ENCODE results near the gene PPP1R10. TPM values are rescaled to one million over a fixed set of nuclear protein-coding genes. Genes with fewer than 3 reads are reported as not detected.

Gene PPP1R10
- total RNA-seq, 2 experiments from 2014 or later, result 47.1 to 49.1 TPM

DNA sequence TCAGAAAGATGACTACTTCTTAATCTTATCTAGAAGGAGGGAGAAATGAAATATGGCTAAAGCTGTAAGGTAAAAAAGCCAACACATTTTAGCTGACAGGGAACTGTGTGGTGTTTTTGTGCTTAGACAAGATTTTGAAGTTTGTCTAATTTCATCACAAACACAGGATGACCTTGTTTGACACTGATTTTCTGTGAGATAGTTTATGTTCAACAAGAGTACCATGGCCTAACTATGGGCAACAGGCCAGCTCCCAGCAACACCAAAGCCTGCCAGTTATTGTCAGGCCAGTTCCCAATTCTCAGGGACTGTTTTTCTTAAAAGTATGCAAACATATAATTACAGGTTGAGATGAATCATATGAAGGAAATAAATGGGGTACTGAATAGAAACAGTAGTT is 51.3 kb downstream of the PPP1R10 start:
- DNase-seq, result no peak
- Mint-ChIP-seq H3K27ac (no peak overlapping the region), H3K27me3 (ENCODE audit: low read depth) (no peaks in the 10 kb centered on the region), H3K9me3 (no peaks in the 10 kb centered on the region), H3K4me3 (no peak overlapping the region), H3K4me1 (ENCODE audit: low read depth) (peaks cover 45% of the 10 kb centered on the region), H3K36me3 (ENCODE audit: low read depth) (peaks cover 24% of the 10 kb centered on the region)
- intact Hi-C loops (cut with micrococcal nuclease), result no loop called here
- CTCF ChIA-PET, result interaction anchor here (0.7 to 1.7 kb wide), 3 partner anchors 23 to 79 kb away, joined by 3 to 6 read pairs (median 3); no protein-coding TSS in a partner anchor

DNA sequence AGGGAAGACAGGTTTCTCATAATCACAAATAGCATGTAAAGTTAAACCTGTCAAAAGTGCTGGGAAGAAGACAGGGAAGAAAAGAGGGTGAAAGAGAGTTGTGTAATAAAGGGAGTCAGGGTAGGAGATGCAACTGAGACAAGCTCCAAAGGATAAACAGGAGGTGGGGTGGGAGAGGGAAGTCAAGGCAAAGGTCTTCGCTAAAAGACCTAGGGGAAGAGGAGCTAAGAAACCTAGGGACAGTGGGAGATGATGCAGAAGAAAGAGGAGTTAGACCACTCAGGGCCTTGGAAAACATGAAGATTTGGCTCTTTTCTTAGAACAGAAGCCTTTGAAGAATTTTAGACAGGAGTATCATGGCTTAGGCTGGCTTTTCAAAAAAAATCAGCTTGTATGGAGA is 52.9 kb downstream of the PPP1R10 start:
- Mint-ChIP-seq H3K36me3 (ENCODE audit: low read depth) (peaks cover 29% of the 10 kb centered on the region), H3K4me1 (ENCODE audit: low read depth) (peaks cover 37% of the 10 kb centered on the region)

DNA sequence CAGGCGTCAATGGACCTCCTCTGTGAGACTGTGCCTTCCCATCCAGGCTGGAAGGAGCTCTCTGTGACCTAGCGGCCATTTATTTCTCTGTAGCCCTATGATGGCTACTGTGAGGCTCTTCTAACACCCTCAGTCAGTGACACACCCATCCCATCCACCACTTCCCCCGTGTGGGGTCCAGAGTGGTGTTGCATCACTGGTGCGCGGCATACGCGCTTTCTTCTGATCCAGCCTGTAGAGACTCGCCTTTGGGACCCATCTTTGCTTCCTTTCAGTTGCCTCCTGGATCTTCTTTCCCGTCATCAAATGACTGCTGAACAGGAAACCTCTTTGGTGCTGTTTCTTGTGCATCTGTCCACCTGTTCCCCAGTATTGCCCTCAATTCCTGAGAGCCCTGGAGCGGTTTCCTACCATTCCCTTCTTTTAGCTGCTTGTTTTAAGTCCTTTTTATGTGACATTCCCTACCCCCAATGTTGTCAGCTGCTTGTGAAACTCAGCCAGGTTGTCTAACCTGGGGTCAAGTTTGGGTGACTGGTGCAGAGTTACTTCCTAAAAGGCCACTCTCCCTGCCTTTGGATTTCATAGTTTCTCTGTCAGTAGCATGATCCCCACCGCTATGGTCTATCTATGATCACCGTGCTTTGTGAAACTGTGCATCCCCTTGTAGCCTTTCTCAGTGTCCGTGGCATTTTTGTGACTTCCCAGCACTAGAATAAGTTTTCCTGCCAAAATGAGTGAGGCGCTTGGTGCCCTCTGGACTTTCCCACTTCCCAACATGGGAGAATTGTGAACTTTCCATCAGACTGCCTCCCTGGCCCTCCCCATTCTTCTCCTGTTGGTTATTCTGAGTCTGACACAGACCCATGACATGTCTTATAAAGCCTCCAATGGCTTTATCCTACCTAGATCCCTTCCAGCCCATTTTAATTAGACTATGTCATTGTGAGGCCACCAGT is 54.3 kb downstream of the PPP1R10 start:
- DNase-seq, result no peak
- Mint-ChIP-seq H3K4me3 (no peak overlapping the region), H3K27ac (no peak overlapping the region), H3K4me1 (ENCODE audit: low read depth) (peaks cover 40% of the 10 kb centered on the region), H3K9me3 (no peaks in the 10 kb centered on the region), H3K36me3 (ENCODE audit: low read depth) (peaks cover 32% of the 10 kb centered on the region), H3K27me3 (ENCODE audit: low read depth) (no peaks in the 10 kb centered on the region)
- intact Hi-C loops (cut with micrococcal nuclease), result no loop called here
- CTCF ChIA-PET, result interaction anchor here (0.8 to 1.6 kb wide), 2 partner anchors 18 to 30 kb away, joined by 4 to 6 read pairs; no protein-coding TSS in a partner anchor

More for the DNA sequence above, 52.9 kb downstream of the PPP1R10 start:
- Mint-ChIP-seq H3K27ac (no peak overlapping the region), H3K4me3 (no peak overlapping the region), H3K27me3 (ENCODE audit: low read depth) (no peaks in the 10 kb centered on the region), H3K9me3 (no peaks in the 10 kb centered on the region)
- CTCF ChIA-PET, result interaction anchor here (0.8 to 1.6 kb wide), 2 partner anchors 20 to 32 kb away, joined by 4 to 6 read pairs; no protein-coding TSS in a partner anchor
- intact Hi-C loops (cut with micrococcal nuclease), result no loop called here
- DNase-seq, result no peak

DNA sequence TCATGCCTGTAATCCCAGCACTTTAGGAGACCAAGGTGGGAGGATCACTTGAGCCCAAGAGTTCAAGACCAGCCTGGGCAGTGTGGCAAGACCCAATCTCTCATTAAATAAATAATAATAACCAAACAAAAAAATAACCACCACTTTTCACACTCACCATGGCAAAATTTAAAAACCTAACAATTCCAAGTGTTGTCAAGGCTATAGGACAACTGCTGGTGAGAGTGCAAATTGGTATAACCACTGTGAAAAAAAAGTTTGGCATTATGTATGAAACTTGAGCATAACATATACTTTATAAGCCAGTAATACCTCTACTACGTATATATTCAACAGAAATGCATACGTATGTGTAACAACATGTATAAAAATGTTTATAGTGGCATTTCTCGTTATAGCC is 56.1 kb downstream of the PPP1R10 start:
- Mint-ChIP-seq H3K27ac (no peak overlapping the region), H3K9me3 (no peaks in the 10 kb centered on the region), H3K4me1 (ENCODE audit: low read depth) (peaks cover 35% of the 10 kb centered on the region), H3K4me3 (no peak overlapping the region), H3K36me3 (ENCODE audit: low read depth) (peaks cover 43% of the 10 kb centered on the region), H3K27me3 (ENCODE audit: low read depth) (no peaks in the 10 kb centered on the region)
- CTCF ChIA-PET, result no interaction called here
- intact Hi-C loops (cut with micrococcal nuclease), result no loop called here
- DNase-seq, result no peak

DNA sequence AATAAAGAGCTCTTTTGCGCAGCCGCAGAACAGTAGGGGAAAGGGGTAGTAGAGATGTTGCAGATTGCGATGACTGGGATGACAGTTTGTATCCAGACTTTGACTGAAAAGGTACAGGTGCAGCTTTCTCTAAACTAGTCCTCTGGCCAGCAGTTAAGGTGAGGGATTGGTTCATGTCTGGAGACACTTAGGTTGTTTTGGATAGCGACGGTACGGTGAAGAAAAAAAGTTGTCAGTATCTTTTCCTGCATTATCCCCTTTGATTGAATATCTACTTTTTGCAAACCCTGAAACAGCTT is 59.4 kb downstream of the PPP1R10 start:
- H3K4me1 Mint-ChIP-seq (ENCODE audit: low read depth), result peaks cover 41% of the 10 kb centered on the region
- no peaks in the 10 kb centered on the region for H3K27me3 Mint-ChIP-seq (ENCODE audit: low read depth)
- H3K27ac Mint-ChIP-seq, result peak overlapping the region; percentile 100
- peak overlapping the region; percentile 99 for H3K4me3 Mint-ChIP-seq
- CTCF ChIA-PET, result interaction anchor here (0.7 to 1.8 kb wide), 10 partner anchors 9 to 104 kb away, joined by 3 to 7 read pairs (median 4); no protein-coding TSS in a partner anchor
- intact Hi-C loops (cut with micrococcal nuclease), result loop anchor here (1.0 to 10.0 kb wide), 8 partner anchors 29 to 493 kb away; partner anchors contain the start of genes POLR1H, PPP1R11, RPP21 and TRIM26
- H3K9me3 Mint-ChIP-seq, result no peaks in the 10 kb centered on the region
- H3K36me3 Mint-ChIP-seq (ENCODE audit: low read depth), result peaks cover 41% of the 10 kb centered on the region
- DNase-seq, result peak; percentile 80

DNA sequence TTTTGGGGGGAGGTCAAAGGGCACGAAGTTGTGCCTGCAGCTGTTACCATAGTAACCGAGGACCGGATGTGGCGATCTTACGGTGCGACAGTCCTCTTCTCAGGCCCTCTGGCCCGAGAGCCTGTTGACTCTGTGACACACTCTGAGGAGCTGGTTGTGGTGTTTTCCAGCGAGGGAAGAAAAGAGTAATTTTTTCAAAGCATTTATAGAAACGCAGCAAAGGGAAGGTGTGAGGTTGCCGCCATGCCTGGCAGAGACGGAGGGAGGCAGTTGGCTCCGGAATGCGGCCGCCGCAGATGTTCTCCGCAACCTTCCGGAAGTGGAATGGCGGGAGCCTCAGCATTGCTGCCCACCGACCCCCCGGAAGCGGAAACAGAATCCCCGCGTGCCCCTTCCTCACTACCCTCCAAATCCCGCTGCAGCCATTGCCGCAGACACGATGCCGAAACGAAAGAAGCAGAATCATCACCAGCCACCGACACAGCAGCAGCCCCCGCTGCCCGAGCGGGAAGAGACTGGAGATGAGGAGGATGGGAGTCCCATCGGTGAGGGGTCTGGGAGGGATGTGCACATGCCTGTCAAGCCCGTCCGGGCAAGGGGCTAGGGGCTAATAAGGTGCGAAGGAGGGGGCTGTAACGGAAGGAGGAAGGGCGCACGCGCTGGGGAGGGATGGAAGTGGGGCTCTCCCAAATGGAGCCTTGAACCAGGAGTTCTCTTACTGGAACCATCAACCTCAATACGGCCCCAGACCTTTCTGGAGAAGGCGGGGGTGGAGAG is 59.9 kb downstream of the PPP1R10 start, which contains the start of gene PRR3:
TSS of gene PRR3 (plus strand) at position 390 of the 777 bp plus-strand sequence. CDS start at position 440, 50 bp downstream.
- Mint-ChIP-seq H3K27ac (peak within 1 kb of the TSS; percentile 100), H3K4me1 (ENCODE audit: low read depth) (peaks cover 38% of the 10 kb centered on the region), H3K4me3 (peak within 1 kb of the TSS; percentile 99), H3K36me3 (ENCODE audit: low read depth) (peaks cover 40% of the 10 kb centered on the region), H3K27me3 (ENCODE audit: low read depth) (no peaks in the 10 kb centered on the region), H3K9me3 (no peaks in the 10 kb centered on the region)
- DNase-seq, result peak; percentile 93
- CTCF ChIA-PET, result interaction anchor here (0.7 to 6.3 kb wide), 11 partner anchors 10 to 103 kb away, joined by 3 to 70 read pairs (median 4); no protein-coding TSS in a partner anchor
- intact Hi-C loops (cut with micrococcal nuclease), result loop anchor here (1.0 to 10.0 kb wide), 14 partner anchors 14 to 492 kb away; partner anchors contain the start of genes ABCF1, HLA-E, MDC1 and MRPS18B

DNA sequence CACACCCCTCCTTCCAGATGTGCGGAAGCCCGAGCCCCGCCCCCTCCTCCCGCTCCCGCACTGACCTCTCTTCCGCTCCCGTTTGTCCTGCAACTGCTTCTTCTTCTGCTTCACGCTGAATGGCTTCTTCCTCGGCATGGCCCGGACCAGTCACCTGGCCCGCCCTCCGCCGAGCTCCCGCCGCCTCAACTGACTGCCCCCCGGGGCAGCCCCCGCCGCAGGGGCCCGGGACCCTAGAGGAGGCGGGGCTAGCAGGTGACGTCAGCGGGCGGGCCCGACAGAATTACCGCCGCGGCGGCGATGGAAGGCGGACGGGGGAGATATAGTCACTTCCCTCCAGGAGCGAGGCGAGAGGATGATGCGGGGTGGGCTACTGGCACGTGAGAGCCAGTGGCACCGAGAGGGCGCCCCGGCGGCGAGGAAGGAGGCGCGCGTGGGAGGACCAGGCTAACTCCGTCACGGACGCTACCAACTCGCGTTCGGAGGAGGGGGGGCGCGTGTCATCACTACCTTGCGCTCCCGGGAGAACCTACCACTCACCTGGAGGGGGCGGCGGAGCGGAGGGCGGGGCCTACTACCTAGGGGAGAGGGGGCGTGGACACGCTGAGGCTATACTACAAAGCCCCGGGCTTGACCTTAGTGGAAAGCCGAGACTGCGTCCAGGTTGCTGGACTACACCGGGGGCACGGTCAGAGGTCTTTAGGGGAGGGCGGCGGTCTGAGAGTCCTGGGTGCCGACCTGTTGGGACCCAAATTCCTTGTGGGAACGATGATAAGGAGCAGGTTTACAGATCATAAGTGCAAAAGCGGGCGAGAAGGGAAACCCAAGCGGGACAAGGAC is 60.8 kb downstream of the PPP1R10 start, which contains the start of gene GNL1:
TSS of gene GNL1 (minus strand) at position 424 of the 840 bp plus-strand sequence. CDS start at position 138, 286 bp downstream.
- H3K4me3 Mint-ChIP-seq, result peak within 1 kb of the TSS; percentile 99
- peak; percentile 100 for DNase-seq
- peaks cover 38% of the 10 kb centered on the region for H3K4me1 Mint-ChIP-seq (ENCODE audit: low read depth)
- no peaks in the 10 kb centered on the region for H3K9me3 Mint-ChIP-seq
- CTCF ChIA-PET, result interaction anchor here (0.6 to 6.3 kb wide), 5 partner anchors 13 to 103 kb away, joined by 3 to 70 read pairs (median 4); no protein-coding TSS in a partner anchor
- peaks cover 38% of the 10 kb centered on the region for H3K36me3 Mint-ChIP-seq (ENCODE audit: low read depth)
- intact Hi-C loops (cut with micrococcal nuclease), result loop anchor here (1.0 to 10.0 kb wide), 13 partner anchors 15 to 491 kb away; partner anchors contain the start of genes ABCF1, HLA-E, MDC1 and MRPS18B
- peak within 1 kb of the TSS; percentile 100 for H3K27ac Mint-ChIP-seq
- no peaks in the 10 kb centered on the region for H3K27me3 Mint-ChIP-seq (ENCODE audit: low read depth)

DNA sequence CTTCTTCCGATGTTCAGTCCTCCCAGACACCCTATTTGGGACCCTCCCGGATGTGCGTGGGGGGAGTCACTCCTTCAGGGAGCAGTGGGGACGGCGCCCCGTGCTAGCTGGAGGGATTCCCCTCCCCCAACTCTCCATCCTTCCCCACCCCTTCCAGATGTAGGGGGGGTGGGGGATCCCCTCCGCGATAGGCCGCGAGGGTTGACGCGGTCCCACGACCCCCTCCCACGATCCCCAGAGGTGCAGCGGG is 61.3 kb downstream of the PPP1R10 start:
- H3K4me3 Mint-ChIP-seq, result peak overlapping the region; percentile 99
- CTCF ChIA-PET, result interaction anchor here (1.7 to 6.3 kb wide), 3 partner anchors 13 to 72 kb away, joined by 4 to 70 read pairs (median 36); no protein-coding TSS in a partner anchor
- peaks cover 38% of the 10 kb centered on the region for H3K4me1 Mint-ChIP-seq (ENCODE audit: low read depth)
- intact Hi-C loops (cut with micrococcal nuclease), result loop anchor here (1.0 to 10.0 kb wide), 13 partner anchors 16 to 491 kb away; partner anchors contain the start of genes ABCF1, HLA-E, MDC1 and MRPS18B
- peak overlapping the region; percentile 100 for H3K27ac Mint-ChIP-seq
- no peak for DNase-seq
- H3K9me3 Mint-ChIP-seq, result no peaks in the 10 kb centered on the region
- no peaks in the 10 kb centered on the region for H3K27me3 Mint-ChIP-seq (ENCODE audit: low read depth)
- peaks cover 43% of the 10 kb centered on the region for H3K36me3 Mint-ChIP-seq (ENCODE audit: low read depth)

DNA sequence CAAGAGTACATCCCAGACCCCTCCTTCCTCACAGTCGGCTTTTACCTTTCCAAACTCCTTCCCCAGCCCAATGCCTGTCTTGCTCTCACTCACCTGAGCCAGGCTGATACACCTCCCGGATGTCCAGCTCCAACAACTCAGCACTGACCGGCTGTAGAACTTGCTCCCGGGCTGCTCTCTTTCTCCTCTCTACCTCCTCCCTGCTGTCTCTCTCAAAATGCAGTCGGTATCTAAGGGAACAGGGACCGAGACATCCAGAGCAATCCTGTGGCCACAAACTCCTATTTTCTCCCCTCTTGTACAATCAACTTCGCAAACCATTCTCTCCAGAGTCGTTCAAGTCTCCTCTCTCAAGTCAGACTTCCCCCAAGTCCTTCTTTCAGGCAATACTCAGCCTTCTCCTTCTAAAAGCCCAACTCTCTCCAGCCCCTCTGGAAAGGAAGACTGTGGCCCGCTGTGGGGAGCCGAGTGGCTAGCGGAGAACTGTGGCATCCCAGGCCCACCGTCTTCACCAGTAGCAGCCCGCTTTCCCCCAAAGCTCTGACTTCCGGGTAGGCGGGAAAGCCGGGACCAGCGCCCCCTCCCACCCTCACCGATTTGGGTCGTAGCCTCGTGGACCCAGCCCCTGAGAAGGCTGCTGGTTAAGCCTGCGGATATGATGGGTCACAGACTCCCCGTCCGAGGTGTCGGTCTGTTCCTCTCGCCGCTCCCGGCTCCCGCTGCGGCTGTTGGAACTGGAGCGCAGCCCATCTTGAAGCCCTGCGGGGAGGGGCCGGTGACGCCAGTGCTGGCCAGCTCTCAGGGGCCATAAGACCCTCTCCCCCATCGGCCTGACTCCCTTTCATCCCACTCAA is 61.9 kb downstream of the PPP1R10 start:
- DNase-seq, result no peak
- H3K4me1 Mint-ChIP-seq (ENCODE audit: low read depth), result peaks cover 38% of the 10 kb centered on the region
- H3K9me3 Mint-ChIP-seq, result no peaks in the 10 kb centered on the region
- intact Hi-C loops (cut with micrococcal nuclease), result loop anchor here (5.0 to 10.0 kb wide), 4 partner anchors 182 to 490 kb away; partner anchors contain the start of genes POLR1H, PPP1R11 and VARS2
- H3K27ac Mint-ChIP-seq, result peak overlapping the region; percentile 100
- peak overlapping the region; percentile 99 for H3K4me3 Mint-ChIP-seq
- CTCF ChIA-PET, result interaction anchor here (0.9 to 6.3 kb wide), 4 partner anchors 12 to 102 kb away, joined by 3 to 70 read pairs (median 20); no protein-coding TSS in a partner anchor
- no peaks in the 10 kb centered on the region for H3K27me3 Mint-ChIP-seq (ENCODE audit: low read depth)
- H3K36me3 Mint-ChIP-seq (ENCODE audit: low read depth), result peaks cover 46% of the 10 kb centered on the region

DNA sequence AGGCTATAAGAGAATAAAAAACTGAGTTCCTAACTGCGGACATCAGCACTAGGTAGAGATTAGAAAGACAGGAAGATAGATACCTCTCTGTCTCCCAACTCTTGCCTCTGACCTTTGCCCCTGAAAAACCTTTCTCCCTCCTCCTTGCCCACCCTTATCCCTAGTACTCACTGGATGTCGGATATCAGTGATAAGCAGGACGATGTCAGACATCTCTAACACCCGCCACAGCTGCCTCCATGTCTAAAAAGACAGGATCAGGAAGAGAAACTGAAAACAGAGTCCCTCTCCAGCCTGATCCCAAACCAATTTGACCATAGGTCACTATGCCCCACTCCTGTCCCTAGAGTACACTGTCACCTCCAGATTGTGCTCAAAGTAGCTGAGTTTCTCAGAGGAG is 62.6 kb downstream of the PPP1R10 start:
- Mint-ChIP-seq H3K4me3 (peak overlapping the region; percentile 42), H3K27me3 (ENCODE audit: low read depth) (no peaks in the 10 kb centered on the region), H3K4me1 (ENCODE audit: low read depth) (peaks cover 32% of the 10 kb centered on the region), H3K36me3 (ENCODE audit: low read depth) (peaks cover 46% of the 10 kb centered on the region), H3K27ac (peak overlapping the region; percentile 6), H3K9me3 (no peaks in the 10 kb centered on the region)
- intact Hi-C loops (cut with micrococcal nuclease), result loop anchor here (10.0 kb wide), 1 partner anchor 490 kb away; the partner anchor contains the start of genes POLR1H and PPP1R11
- CTCF ChIA-PET, result interaction anchor here (0.9 to 6.3 kb wide), 3 partner anchors 12 to 101 kb away, joined by 3 to 70 read pairs (median 36); no protein-coding TSS in a partner anchor
- DNase-seq, result no peak

Measured in activated naive CD4-positive, alpha-beta T cell treated with anti-CD3 and anti-CD28 coated beads for 36 hours (primary cell).